ENCODE results near the gene OPN1SW.

Gene OPN1SW

DNA sequence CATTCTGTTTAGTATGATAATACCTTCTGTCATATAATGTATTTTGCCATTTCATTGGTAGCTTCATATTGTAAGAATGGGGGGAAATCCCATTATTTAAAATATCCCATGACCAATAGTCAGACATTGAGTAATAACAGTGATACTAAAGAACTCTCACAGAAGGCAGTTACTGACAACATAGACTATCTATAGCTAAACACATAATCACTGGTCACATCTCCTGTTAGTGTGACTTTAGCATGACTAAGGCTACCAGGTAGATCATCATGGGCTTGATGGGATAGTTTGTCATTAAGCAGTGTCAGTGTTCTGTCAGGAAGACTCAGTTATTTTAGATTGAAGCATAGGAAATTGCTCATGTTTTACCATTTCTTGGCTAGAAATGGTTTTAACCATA, 16.4 kb downstream of the OPN1SW start:
- Histone ChIP-seq H3K4me1 (no peaks in the 10 kb centered on the region), H3K27me3 (no peaks in the 10 kb centered on the region), H3K36me3 (peaks cover 82% of the 10 kb centered on the region), H3K9me3 (no peaks in the 10 kb centered on the region), H3K4me3 (ENCODE audit: low read depth, low read length) (no peak overlapping the region)
- no peak for DNase-seq
- TF ChIP-seq, protein P1, sequence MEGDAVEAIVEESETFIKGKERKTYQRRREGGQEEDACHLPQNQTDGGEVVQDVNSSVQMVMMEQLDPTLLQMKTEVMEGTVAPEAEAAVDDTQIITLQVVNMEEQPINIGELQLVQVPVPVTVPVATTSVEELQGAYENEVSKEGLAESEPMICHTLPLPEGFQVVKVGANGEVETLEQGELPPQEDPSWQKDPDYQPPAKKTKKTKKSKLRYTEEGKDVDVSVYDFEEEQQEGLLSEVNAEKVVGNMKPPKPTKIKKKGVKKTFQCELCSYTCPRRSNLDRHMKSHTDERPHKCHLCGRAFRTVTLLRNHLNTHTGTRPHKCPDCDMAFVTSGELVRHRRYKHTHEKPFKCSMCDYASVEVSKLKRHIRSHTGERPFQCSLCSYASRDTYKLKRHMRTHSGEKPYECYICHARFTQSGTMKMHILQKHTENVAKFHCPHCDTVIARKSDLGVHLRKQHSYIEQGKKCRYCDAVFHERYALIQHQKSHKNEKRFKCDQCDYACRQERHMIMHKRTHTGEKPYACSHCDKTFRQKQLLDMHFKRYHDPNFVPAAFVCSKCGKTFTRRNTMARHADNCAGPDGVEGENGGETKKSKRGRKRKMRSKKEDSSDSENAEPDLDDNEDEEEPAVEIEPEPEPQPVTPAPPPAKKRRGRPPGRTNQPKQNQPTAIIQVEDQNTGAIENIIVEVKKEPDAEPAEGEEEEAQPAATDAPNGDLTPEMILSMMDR (IDR thresholded peaks at IDR 0.05; ENCODE audit: low read depth, low read length): no peak

DNA sequence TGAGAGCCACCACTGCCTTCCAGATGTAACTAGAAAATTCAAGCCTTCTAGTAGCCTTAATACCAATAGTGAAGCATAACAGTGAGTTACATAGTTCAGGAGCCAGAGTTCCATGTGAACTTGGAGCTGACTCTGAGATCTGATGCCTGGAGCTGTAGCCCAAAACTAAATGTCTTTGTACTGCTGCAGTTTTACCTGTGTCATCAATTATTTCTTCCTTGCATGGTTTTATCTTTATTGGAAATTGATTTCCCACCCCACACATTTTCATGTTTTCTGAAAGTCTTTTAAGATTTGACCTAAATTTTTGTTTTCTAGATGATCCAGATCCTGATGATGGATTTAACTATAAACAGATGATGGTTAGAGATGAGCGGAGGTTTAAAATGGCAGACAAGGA, 17.0 kb downstream of the OPN1SW start:
- no peak for DNase-seq
- H3K9me3 ChIP-seq: no peaks in the 10 kb centered on the region
- no peaks in the 10 kb centered on the region for H3K27me3 ChIP-seq
- no peaks in the 10 kb centered on the region for H3K4me1 ChIP-seq
- TF ChIP-seq, protein P1 (IDR thresholded peaks at IDR 0.05; ENCODE audit: low read depth, low read length): no peak
- no peak overlapping the region for H3K4me3 ChIP-seq (ENCODE audit: low read depth, low read length)
- peaks cover 82% of the 10 kb centered on the region for H3K36me3 ChIP-seq

DNA sequence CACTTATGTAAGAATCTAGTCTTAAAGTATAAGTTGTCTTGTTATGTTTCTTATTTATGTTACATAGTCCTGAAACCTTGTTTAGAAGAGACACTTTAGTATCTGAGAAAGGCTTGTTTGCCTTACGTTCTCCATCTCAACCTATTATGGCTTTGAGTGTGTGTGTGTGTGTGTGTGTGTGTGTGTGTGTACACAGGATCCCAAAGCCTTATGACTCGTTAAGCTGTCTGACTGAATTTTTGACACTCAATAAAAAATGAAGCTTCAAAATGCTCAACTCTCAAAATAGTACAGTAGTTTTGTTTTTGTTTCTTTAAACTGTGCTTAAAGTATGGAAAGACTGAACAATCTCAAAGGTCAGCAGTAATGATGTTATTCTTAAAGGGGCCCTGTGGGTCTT, 18.4 kb downstream of the OPN1SW start:
- Histone ChIP-seq H3K9me3 (no peaks in the 10 kb centered on the region), H3K27me3 (no peaks in the 10 kb centered on the region), H3K36me3 (peaks cover 85% of the 10 kb centered on the region), H3K4me3 (ENCODE audit: low read depth, low read length) (no peak overlapping the region), H3K4me1 (no peaks in the 10 kb centered on the region)
- TF ChIP-seq, protein P1 (IDR thresholded peaks at IDR 0.05; ENCODE audit: low read depth, low read length): no peak
- DNase-seq: no peak

DNA sequence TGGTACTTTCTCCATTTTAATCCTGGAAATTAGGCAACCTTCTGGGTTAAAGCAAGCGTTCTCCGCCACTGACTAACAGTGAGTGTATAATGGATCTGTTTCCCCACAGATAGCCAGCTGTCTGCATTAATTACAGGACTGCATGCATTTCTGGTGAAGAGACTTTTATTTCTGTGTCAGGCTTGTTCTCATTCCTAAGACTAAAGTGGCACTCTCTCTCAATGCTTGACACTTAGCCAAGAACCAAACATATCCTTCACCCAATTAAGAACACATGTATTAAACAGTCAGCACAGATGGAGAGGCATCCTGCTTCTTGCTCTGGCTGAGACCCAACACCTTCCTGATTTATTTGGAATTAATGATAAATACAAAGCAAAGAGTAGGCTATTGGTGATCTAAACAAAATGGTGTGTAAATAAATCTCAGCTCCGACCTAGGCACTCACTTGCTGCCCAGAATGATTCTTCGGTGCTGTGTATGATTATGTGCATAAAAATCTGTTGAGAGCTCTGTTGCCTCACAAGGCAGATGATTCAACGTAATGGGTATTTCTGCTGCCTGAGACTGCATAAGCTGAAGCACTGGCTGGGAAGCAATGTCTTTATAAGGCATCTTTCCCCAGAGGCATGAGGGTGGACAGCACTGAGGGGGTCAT, 19.6 kb downstream of the OPN1SW start:
- TF ChIP-seq, protein P1 (IDR thresholded peaks at IDR 0.05; ENCODE audit: low read depth, low read length): no peak
- DNase-seq: no peak
- Histone ChIP-seq H3K4me1 (no peaks in the 10 kb centered on the region), H3K9me3 (no peaks in the 10 kb centered on the region), H3K4me3 (ENCODE audit: low read depth, low read length) (no peak overlapping the region), H3K36me3 (peaks cover 87% of the 10 kb centered on the region), H3K27me3 (no peaks in the 10 kb centered on the region)

DNA sequence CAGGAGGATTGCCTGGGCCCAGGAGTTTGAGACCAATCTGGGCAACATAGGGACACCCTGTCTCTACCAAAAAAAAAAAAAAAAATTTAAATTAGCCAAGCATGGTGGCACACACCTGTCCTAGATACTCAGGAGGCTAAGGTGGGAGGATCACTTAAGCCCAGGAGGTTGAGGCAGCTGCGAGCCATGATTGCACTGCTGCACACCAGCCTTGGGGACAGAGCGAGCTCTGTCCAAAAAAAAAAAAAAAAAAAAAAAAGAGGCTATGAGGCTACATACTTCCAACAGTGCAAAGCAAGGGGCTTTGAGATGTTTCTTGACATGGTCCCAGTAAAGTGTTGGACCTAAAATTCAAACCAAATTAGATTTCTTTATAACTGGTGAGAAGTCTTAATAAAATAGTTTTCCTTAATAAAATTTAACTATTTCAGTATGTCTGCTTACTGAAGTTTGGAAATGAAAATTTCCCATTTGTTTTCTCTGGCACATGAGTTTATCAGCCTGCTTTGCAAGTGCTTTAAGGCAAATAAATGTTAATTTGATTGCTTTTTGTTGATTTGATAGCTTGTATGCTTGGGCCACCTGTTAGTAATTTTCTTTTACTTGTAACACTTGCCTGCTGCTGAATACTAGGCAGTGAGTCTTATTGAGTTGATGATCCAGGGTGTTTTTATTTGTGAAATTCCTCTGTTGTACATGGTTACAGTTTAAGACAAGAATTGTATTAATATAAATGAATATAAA, 20.3 kb downstream of the OPN1SW start:
- H3K4me3 ChIP-seq (ENCODE audit: low read depth, low read length): no peak overlapping the region
- H3K9me3 ChIP-seq: no peaks in the 10 kb centered on the region
- TF ChIP-seq, protein P1 (IDR thresholded peaks at IDR 0.05; ENCODE audit: low read depth, low read length): no peak
- no peak for DNase-seq
- H3K4me1 ChIP-seq: no peaks in the 10 kb centered on the region
- no peaks in the 10 kb centered on the region for H3K27me3 ChIP-seq
- peaks cover 87% of the 10 kb centered on the region for H3K36me3 ChIP-seq

DNA sequence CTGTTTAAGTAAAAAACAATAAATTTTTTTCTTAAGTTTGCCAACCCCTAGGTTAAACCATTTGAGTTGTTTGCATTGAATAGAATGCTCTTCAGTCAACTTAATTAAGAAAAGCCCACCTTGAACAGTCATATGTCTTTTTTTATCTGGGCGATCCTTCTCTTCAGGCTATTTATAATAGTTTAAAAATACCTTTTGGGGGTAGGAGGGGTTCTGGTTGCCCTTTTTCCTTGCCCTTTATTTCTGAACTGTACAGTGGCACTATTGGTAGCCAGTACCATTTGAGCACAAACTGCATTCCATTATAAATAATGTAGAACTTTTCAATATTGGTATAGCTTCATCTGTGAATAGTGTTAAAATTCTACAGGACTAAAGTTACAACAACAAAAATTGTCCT, 23.3 kb downstream of the OPN1SW start:
- no peaks in the 10 kb centered on the region for H3K27me3 ChIP-seq
- H3K9me3 ChIP-seq: no peaks in the 10 kb centered on the region
- no peaks in the 10 kb centered on the region for H3K4me1 ChIP-seq
- peaks cover 84% of the 10 kb centered on the region for H3K36me3 ChIP-seq
- DNase-seq: no peak
- TF ChIP-seq, protein P1 (IDR thresholded peaks at IDR 0.05; ENCODE audit: low read depth, low read length): no peak
- H3K4me3 ChIP-seq (ENCODE audit: low read depth, low read length): no peak overlapping the region
